ENCODE measurements around the gene GGCT.

GRCh38 chr7:30470163-30470770 is 34.4 kb downstream of the GGCT start:
- TF ChIP-seq CTCF (conservative IDR thresholded peaks at IDR 0.05; ENCODE audit: low read length) (no peak), EZH2phosphoT487 (IDR thresholded peaks at IDR 0.05; ENCODE audit: borderline replicate concordance) (no peak)

Measured in Loucy (cell line).